HepG2 (cell line): ENCODE data around the gene SCO1. TPM values are rescaled to one million over a fixed set of nuclear protein-coding genes. Genes with fewer than 3 reads are reported as not detected.

Source experiments
- AKAP8 ChIP-seq: sonication (generic); formaldehyde crosslinking; IDR thresholded peaks from 2 replicates; pipeline ENCODE4 v1.5.1; 2020; ENCODE audit warnings: mild to moderate bottlenecking, missing genetic modification reagents
- CEBPB ChIP-seq: IDR thresholded peaks from 2 replicates; pipeline ENCODE4 v1.6.1; 2011; ENCODE audit warnings: low read depth, low read length, improper control_type of control experiment, borderline replicate concordance
- EEA1 ChIP-seq: sonication (generic); formaldehyde crosslinking; IDR thresholded peaks from 2 replicates; pipeline ENCODE4 v1.5.1; 2020; ENCODE audit warnings: mild to moderate bottlenecking, missing genetic modification reagents, borderline replicate concordance
- JARID2 ChIP-seq: sonication (generic); formaldehyde crosslinking; IDR thresholded peaks from 2 replicates; pipeline ENCODE4 v1.8.1; 2023; ENCODE audit warnings: missing genetic modification reagents, inconsistent platforms; ENCODE audit not compliant: insufficient replicate concordance
- KLF12 ChIP-seq: sonication (generic); formaldehyde crosslinking; IDR thresholded peaks from 2 replicates; pipeline ENCODE4 v1.4.0; 2020; ENCODE audit warnings: missing genetic modification reagents, borderline replicate concordance
- MLLT10 ChIP-seq: sonication (generic); formaldehyde crosslinking; IDR thresholded peaks from 2 replicates; pipeline ENCODE4 v1.4.0; 2020; ENCODE audit warnings: missing genetic modification reagents
- PRMT3 ChIP-seq: sonication (generic); formaldehyde crosslinking; IDR thresholded peaks from 2 replicates; pipeline ENCODE4 v1.8.1; 2022; ENCODE audit warnings: low read depth, mild to moderate bottlenecking, moderate library complexity, missing genetic modification reagents, borderline replicate concordance
- RAD21 ChIP-seq: fragments of 450-650 bp; formaldehyde crosslinking; IDR thresholded peaks from 2 replicates; pipeline ENCODE4 v1.5.0; 2020; ENCODE audit warnings: mild to moderate bottlenecking
- SNAPC2 ChIP-seq: sonication (generic); formaldehyde crosslinking; IDR thresholded peaks from 2 replicates; pipeline ENCODE4 v1.8.1; 2022; ENCODE audit warnings: mild to moderate bottlenecking, missing genetic modification reagents
- SYNCRIP ChIP-seq: fragments of 200-400 bp; formaldehyde crosslinking; IDR thresholded peaks from 2 replicates; pipeline ENCODE4 v1.6.1; 2018; ENCODE audit warnings: mild to moderate bottlenecking, low read depth, low read length; ENCODE audit not compliant: insufficient read depth
- TAF1 ChIP-seq: sonication (generic); formaldehyde crosslinking; IDR thresholded peaks from 2 replicates; pipeline ENCODE4 v1.4.0; 2020; ENCODE audit warnings: missing genetic modification reagents
- XRCC5 ChIP-seq: fragments of 200-400 bp; formaldehyde crosslinking; optimal IDR thresholded peaks from 2 replicates; pipeline ENCODE3; 2017; ENCODE audit warnings: mild to moderate bottlenecking, low read length
- ZBTB25 ChIP-seq: IDR thresholded peaks from 2 replicates; pipeline ENCODE4 v1.6.1; 2018; ENCODE audit warnings: missing genetic modification reagents
- ZBTB26 ChIP-seq: IDR thresholded peaks from 2 replicates; pipeline ENCODE4 v1.6.1; 2016; ENCODE audit warnings: missing compliant biosample characterization, missing genetic modification reagents, borderline replicate concordance
- ZNF263 ChIP-seq: sonication (generic); formaldehyde crosslinking; IDR thresholded peaks from 2 replicates; pipeline ENCODE4 v1.4.0; 2020; ENCODE audit warnings: missing genetic modification reagents
- ZNF274 ChIP-seq: sonication (generic); formaldehyde crosslinking; IDR thresholded peaks from 2 replicates; pipeline ENCODE4 v1.5.1; 2020; ENCODE audit warnings: mild to moderate bottlenecking, missing genetic modification reagents
- ZNF292 ChIP-seq: sonication (generic); formaldehyde crosslinking; IDR thresholded peaks from 2 replicates; pipeline ENCODE4 v1.8.1; 2022; ENCODE audit warnings: mild to moderate bottlenecking, low read depth, missing genetic modification reagents, borderline replicate concordance
- ZNF446 ChIP-seq: sonication (generic); formaldehyde crosslinking; IDR thresholded peaks from 2 replicates; pipeline ENCODE4 v1.5.0; 2020; ENCODE audit warnings: mild to moderate bottlenecking, missing genetic modification reagents
- ZNF501 ChIP-seq: sonication (generic); formaldehyde crosslinking; IDR thresholded peaks from 2 replicates; pipeline ENCODE4 v1.5.1; 2020; ENCODE audit warnings: mild to moderate bottlenecking, moderate library complexity, missing genetic modification reagents
- ZNF879 ChIP-seq: sonication (generic); formaldehyde crosslinking; IDR thresholded peaks from 2 replicates; pipeline ENCODE4 v1.8.1; 2023; ENCODE audit warnings: missing genetic modification reagents
- ZSCAN25 ChIP-seq: sonication (generic); formaldehyde crosslinking; IDR thresholded peaks from 2 replicates; pipeline ENCODE4 v1.8.0; 2022; ENCODE audit warnings: mild to moderate bottlenecking, missing genetic modification reagents
- polyA plus RNA-seq, 8 experiments: library from polyadenylated mRNA; depleted of rRNA in 3 of 8; stranded (reverse) in 7 of 8; unstranded in 1 of 8; fragments of >200 nt; fragmentation: Illumina TruSeq in 4 of 8; extraction: Trizol in 4 of 8; gene quantifications; 2 replicates each; pipeline versions ENCODE4 v1.2.1 to v1.2.3, GENCODE V29; 2011 to 2016; ENCODE audit warnings: low read depth in 4 of 8, missing spikeins in 1 of 8, mixed read lengths in 1 of 8; ENCODE audit not compliant: insufficient read depth in 1 of 8
- total RNA-seq, 5 experiments: library from RNA; depleted of rRNA; stranded (reverse); fragments of >200 nt; fragmentation: Illumina TruSeq; extraction: Trizol; gene quantifications; 2 replicates each; pipeline ENCODE4 v1.2.3, GENCODE V29; 2016; ENCODE audit warnings: low read depth in 1 of 5
- TF ChIP-seq, protein P1 (sequence below): fragments of 450-650 bp; IDR thresholded peaks from 2 replicates; pipeline ENCODE4 v1.6.1; 2016
- TF ChIP-seq, protein P2 (sequence below): sonication (generic); formaldehyde crosslinking; IDR thresholded peaks from 2 replicates; pipeline ENCODE4 v1.8.0; 2022; ENCODE audit warnings: missing genetic modification reagents, low read depth, mild to moderate bottlenecking, borderline replicate concordance
- TF ChIP-seq, protein P3 (sequence below): sonication (generic); formaldehyde crosslinking; IDR thresholded peaks from 2 replicates; pipeline ENCODE4 v1.5.0; 2020; ENCODE audit warnings: missing genetic modification reagents

Gene SCO1
- total and polyA plus RNA-seq, 2 of the 13 experiments (the other 11 are each of a cell fraction or from before 2014, with no cell fraction given), result 11.4 to 50.3 TPM

DNA sequence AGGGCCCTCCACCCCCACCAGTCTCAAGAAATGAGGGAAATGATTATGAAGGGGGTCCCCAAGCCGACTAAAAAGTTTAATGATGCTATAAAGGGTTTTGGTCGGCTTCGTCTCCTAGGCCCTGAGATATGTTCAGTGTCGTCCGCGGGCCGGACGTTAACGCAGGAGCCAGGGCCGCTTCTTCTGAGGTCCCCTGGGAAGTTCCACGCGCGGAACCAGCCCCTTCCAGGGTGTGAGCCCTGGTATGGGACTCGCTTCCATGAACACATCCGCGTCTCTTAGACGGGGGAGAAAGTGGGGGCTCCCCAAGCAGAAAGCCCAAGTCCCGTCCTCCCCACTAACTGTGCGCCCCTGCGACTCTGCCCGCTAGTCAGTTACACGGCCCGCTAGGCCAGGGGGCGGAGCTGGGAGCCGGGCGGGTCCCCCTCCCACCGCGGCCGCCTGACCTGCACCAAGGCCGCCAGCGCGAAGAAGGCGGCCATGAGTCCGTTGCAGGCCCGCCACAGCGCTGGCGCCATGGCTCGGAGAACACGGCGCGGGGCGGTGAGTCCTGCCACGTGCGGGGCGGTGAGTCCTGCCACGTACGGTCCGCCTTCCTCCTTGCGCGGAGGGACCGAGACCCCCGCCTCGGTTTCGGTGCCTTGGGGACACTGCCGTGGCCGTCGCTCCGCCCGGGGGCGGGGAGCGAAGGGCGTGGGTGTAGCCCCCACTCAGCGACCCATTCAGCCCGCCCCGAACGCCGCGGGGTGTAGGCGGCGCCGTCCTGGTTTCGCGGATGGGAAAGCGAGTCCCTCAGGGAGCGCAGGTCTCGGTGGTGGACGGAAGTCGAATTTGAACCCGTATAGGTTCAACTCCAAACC, 32.2 kb upstream of the SCO1 start, which contains the start of gene TMEM220 (continued):
- TF ChIP-seq JARID2 (CRISPR knock-in tag) (no peak), ZNF446 (CRISPR knock-in tag) (0 out of 2 replicates have a peak, but pooled peaks have one; percentile 38), PRMT3 (CRISPR knock-in tag) (no peak), SNAPC2 (peak; percentile 26; the same call in 1 of the 2 replicates), TAF1 (peak; percentile 82), ZBTB25 (peak; percentile 35; the same call in 1 of the 2 replicates), CEBPB (no peak), SYNCRIP (no peak), ZSCAN25 (CRISPR knock-in tag) (peak; percentile 47; the same call in 1 of the 2 replicates), ZBTB26 (CRISPR knock-in tag) (peak; percentile 57; the same call in 1 of the 2 replicates), KLF12 (CRISPR knock-in tag) (peak; percentile 50; the same call in 1 of the 2 replicates), ZNF263 (peak; percentile 23; the same call in 1 of the 2 replicates), ZNF274 (peak; percentile 89), ZNF501 (peak; percentile 82), ZNF292 (no peak), AKAP8 (CRISPR knock-in tag) (0 out of 2 replicates have a peak, but pooled peaks have one; percentile 56), ZNF879 (0 out of 2 replicates have a peak, but pooled peaks have one; percentile 49), RAD21 (CRISPR knock-in tag) (peak; percentile 11; the same call in 1 of the 2 replicates), MLLT10 (no peak), EEA1 (CRISPR knock-in tag) (peak; percentile 78; the same call in 1 of the 2 replicates), XRCC5 (peak; percentile 18)
- TF ChIP-seq, protein P1, sequence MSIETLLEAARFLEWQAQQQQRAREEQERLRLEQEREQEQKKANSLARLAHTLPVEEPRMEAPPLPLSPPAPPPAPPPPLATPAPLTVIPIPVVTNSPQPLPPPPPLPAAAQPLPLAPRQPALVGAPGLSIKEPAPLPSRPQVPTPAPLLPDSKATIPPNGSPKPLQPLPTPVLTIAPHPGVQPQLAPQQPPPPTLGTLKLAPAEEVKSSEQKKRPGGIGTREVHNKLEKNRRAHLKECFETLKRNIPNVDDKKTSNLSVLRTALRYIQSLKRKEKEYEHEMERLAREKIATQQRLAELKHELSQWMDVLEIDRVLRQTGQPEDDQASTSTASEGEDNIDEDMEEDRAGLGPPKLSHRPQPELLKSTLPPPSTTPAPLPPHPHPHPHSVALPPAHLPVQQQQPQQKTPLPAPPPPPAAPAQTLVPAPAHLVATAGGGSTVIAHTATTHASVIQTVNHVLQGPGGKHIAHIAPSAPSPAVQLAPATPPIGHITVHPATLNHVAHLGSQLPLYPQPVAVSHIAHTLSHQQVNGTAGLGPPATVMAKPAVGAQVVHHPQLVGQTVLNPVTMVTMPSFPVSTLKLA, result no peak
- TF ChIP-seq, protein P2, sequence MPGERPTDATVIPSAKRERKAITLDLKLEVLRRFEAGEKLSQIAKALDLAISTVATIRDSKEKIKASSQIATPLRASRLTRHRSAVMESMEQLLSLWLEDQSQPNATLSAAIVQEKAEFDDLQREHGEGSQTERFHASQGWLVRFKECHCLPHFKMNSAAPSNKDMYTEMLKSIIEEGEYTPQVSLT (CRISPR knock-in tag), result no peak
- TF ChIP-seq, protein P3, sequence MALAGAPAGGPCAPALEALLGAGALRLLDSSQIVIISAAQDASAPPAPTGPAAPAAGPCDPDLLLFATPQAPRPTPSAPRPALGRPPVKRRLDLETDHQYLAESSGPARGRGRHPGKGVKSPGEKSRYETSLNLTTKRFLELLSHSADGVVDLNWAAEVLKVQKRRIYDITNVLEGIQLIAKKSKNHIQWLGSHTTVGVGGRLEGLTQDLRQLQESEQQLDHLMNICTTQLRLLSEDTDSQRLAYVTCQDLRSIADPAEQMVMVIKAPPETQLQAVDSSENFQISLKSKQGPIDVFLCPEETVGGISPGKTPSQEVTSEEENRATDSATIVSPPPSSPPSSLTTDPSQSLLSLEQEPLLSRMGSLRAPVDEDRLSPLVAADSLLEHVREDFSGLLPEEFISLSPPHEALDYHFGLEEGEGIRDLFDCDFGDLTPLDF (CRISPR knock-in tag), result peak; percentile 61; the same call in 1 of the 2 replicates
